Epidermal melanocyte (primary cell): ENCODE measurements around the gene FOXS1.
"Not testable (repeated sequence)": the region's sequence is repeated elsewhere in the genome, so short reads cannot be mapped to it uniquely, and the experiment has no call there.

Experiments used
- DNase-seq: peaks from one replicate; pipeline ENCODE4 v3.0.0; 2011; ENCODE audit warnings: low spot score; ENCODE audit not compliant: insufficient read length

The FOXS1 gene

GRCh38 chr20:31823360-31824124 is 21.9 kb downstream of the FOXS1 start:
- DNase-seq: no peak

GRCh38 chr20:31822421-31823330 is 22.7 kb downstream of the FOXS1 start:
- DNase-seq: peak; percentile 80

- no peak for DNase-seq
Observed at GRCh38 chr20:31821427-31821826, 24.0 kb downstream of the FOXS1 start.

GRCh38 chr20:31820228-31820627 is 25.2 kb downstream of the FOXS1 start:
- DNase-seq: no peak

- no peak for DNase-seq
Observed at GRCh38 chr20:31819083-31819784, 26.2 kb downstream of the FOXS1 start, which contains the start of gene MYLK2. MYLK2 (plus strand) TSS chr20:31819356; CDS start chr20:31819581, 225 bp downstream.

GRCh38 chr20:31818376-31818908 is 27.0 kb downstream of the FOXS1 start:
- DNase-seq: no peak

- DNase-seq: no peak
Observed at GRCh38 chr20:31817461-31817860, 27.9 kb downstream of the FOXS1 start.

GRCh38 chr20:31816221-31816620 is 29.2 kb downstream of the FOXS1 start:
- DNase-seq: no peak

GRCh38 chr20:31815408-31816188 is 29.8 kb downstream of the FOXS1 start:
- DNase-seq: no peak

- DNase-seq: not testable (repeated sequence)
Observed at GRCh38 chr20:31814142-31814541, 31.3 kb downstream of the FOXS1 start.

- DNase-seq: no peak
Observed at GRCh38 chr20:31813611-31814010, 31.8 kb downstream of the FOXS1 start.

- DNase-seq: no peak
Observed at GRCh38 chr20:31811796-31812728, 33.3 kb downstream of the FOXS1 start.

- no peak for DNase-seq
Observed at GRCh38 chr20:31811198-31811597, 34.2 kb downstream of the FOXS1 start.

- no peak for DNase-seq
Observed at GRCh38 chr20:31809661-31810060, 35.7 kb downstream of the FOXS1 start.

GRCh38 chr20:31808481-31808880 is 36.9 kb downstream of the FOXS1 start:
- DNase-seq: no peak

GRCh38 chr20:31806564-31807355 is 38.6 kb downstream of the FOXS1 start:
- DNase-seq: no peak

GRCh38 chr20:31803552-31804291 is 41.7 kb downstream of the FOXS1 start:
- no peak for DNase-seq

- DNase-seq: no peak
Observed at GRCh38 chr20:31801508-31801907, 43.9 kb downstream of the FOXS1 start.
